ENCODE measurements around the gene USP37. TPM values are rescaled to one million over a fixed set of nuclear protein-coding genes. Genes with fewer than 3 reads are reported as not detected.

USP37 gene
- polyA plus RNA-seq, 3 donors, result 2.7 to 4.9 (median 2.7) TPM

GRCh38 chr2:218435003-218435982 is 132.9 kb downstream of the USP37 start:
- Histone ChIP-seq H3K9me3 (replicated peaks in 1 of 2; ENCODE audit: control insufficient read depth in 1 of 2, insufficient read depth in 1 of 2, low read length in 2 of 2) (no peaks in the 10 kb centered on the region), H3K27me3 (ENCODE audit: control insufficient read depth in 2 of 2, insufficient read depth in 2 of 2, low read length in 2 of 2) (no peaks in the 10 kb centered on the region), H4K20me1 (ENCODE audit: insufficient read depth, low read length) (no peaks in the 10 kb centered on the region), H3K27ac (ENCODE audit: low read depth in 1 of 2, low read length in 2 of 2) (no peak overlapping the region), H3K4me1 (ENCODE audit: control insufficient read depth in 1 of 2, insufficient read depth in 2 of 2, low read length in 2 of 2) (peaks cover 6 to 11% of the 10 kb centered on the region in 2 donors), H2AFZ (ENCODE audit: insufficient read depth, low read depth, low read length, poor library complexity, severe bottlenecking) (no peak overlapping the region), H3K9ac (ENCODE audit: insufficient read depth, low read length, poor library complexity, severe bottlenecking) (no peak overlapping the region), H3K4me3 (replicated peaks in 1 of 3; ENCODE audit: low read depth in 2 of 3, low read length in 3 of 3) (no peak overlapping the region), H3K79me2 (ENCODE audit: insufficient read depth, low read length) (no peaks in the 10 kb centered on the region), H3K36me3 (replicated peaks in 1 of 2; ENCODE audit: control insufficient read depth in 1 of 2, insufficient read depth in 2 of 2, low read length in 2 of 2) (no peaks in the 10 kb centered on the region), H3K4me2 (replicated peaks; ENCODE audit: extremely low read depth, low read length, poor library complexity, severe bottlenecking) (no peak overlapping the region)
- 97% methylated on average over 5 of the region's 11 CpGs for WGBS (ENCODE audit: insufficient coverage)
- Mint-ChIP-seq H3K36me3 (no peaks in the 10 kb centered on the region), H3K4me1 (peaks cover 15% of the 10 kb centered on the region), H3K27me3 (ENCODE audit: low read depth in 3 of 3) (peaks cover 1 to 7% (median 4%) of the 10 kb centered on the region in 3 donors), H3K4me3 (no peak overlapping the region), H3K27ac (no peak overlapping the region), H3K9me3 (no peaks in the 10 kb centered on the region)
- DNase-seq, result no peak
- TF ChIP-seq, protein P1, sequence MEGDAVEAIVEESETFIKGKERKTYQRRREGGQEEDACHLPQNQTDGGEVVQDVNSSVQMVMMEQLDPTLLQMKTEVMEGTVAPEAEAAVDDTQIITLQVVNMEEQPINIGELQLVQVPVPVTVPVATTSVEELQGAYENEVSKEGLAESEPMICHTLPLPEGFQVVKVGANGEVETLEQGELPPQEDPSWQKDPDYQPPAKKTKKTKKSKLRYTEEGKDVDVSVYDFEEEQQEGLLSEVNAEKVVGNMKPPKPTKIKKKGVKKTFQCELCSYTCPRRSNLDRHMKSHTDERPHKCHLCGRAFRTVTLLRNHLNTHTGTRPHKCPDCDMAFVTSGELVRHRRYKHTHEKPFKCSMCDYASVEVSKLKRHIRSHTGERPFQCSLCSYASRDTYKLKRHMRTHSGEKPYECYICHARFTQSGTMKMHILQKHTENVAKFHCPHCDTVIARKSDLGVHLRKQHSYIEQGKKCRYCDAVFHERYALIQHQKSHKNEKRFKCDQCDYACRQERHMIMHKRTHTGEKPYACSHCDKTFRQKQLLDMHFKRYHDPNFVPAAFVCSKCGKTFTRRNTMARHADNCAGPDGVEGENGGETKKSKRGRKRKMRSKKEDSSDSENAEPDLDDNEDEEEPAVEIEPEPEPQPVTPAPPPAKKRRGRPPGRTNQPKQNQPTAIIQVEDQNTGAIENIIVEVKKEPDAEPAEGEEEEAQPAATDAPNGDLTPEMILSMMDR (IDR thresholded peaks at IDR 0.05), result no peak
- intact Hi-C loops (cut with micrococcal nuclease), result no loop called here

- Histone ChIP-seq H3K27ac (ENCODE audit: low read depth in 1 of 2, low read length in 2 of 2) (no peak overlapping the region), H3K9ac (ENCODE audit: insufficient read depth, low read length, poor library complexity, severe bottlenecking) (no peak overlapping the region), H3K9me3 (replicated peaks in 1 of 2; ENCODE audit: control insufficient read depth in 1 of 2, insufficient read depth in 1 of 2, low read length in 2 of 2) (no peaks in the 10 kb centered on the region), H2AFZ (ENCODE audit: insufficient read depth, low read depth, low read length, poor library complexity, severe bottlenecking) (no peak overlapping the region), H3K36me3 (replicated peaks in 1 of 2; ENCODE audit: control insufficient read depth in 1 of 2, insufficient read depth in 2 of 2, low read length in 2 of 2) (no peaks in the 10 kb centered on the region), H3K79me2 (ENCODE audit: insufficient read depth, low read length) (no peaks in the 10 kb centered on the region), H4K20me1 (ENCODE audit: insufficient read depth, low read length) (no peaks in the 10 kb centered on the region), H3K4me1 (ENCODE audit: control insufficient read depth in 1 of 2, insufficient read depth in 2 of 2, low read length in 2 of 2) (peaks cover 6 to 11% of the 10 kb centered on the region in 2 donors), H3K27me3 (ENCODE audit: control insufficient read depth in 2 of 2, insufficient read depth in 2 of 2, low read length in 2 of 2) (no peaks in the 10 kb centered on the region), H3K4me3 (replicated peaks in 1 of 3; ENCODE audit: low read depth in 2 of 3, low read length in 3 of 3) (no peak overlapping the region), H3K4me2 (replicated peaks; ENCODE audit: extremely low read depth, low read length, poor library complexity, severe bottlenecking) (no peak overlapping the region)
- TF ChIP-seq, protein P1 (IDR thresholded peaks at IDR 0.05), result no peak
- Mint-ChIP-seq H3K36me3 (no peaks in the 10 kb centered on the region), H3K4me3 (no peak overlapping the region), H3K27me3 (ENCODE audit: low read depth in 3 of 3) (peaks cover 1 to 7% (median 4%) of the 10 kb centered on the region in 3 donors), H3K4me1 (peaks cover 15% of the 10 kb centered on the region), H3K9me3 (no peaks in the 10 kb centered on the region), H3K27ac (no peak overlapping the region)
- 94% methylated on average over 7 of the region's 9 CpGs for WGBS (ENCODE audit: insufficient coverage)
- intact Hi-C loops (cut with micrococcal nuclease), result no loop called here
- no peak for DNase-seq
Observed at GRCh38 chr2:218434456-218434855, 133.7 kb downstream of the USP37 start.
